Activated CD4-positive, alpha-beta T cell treated with anti-CD3 and anti-CD28 coated beads, Interleukin-2, amount 10 ng/mL, durations not matched to agents 7 days and 5 days (primary cell): ENCODE results near the gene PCSK5. TPM values are rescaled to one million over a fixed set of nuclear protein-coding genes. Genes with fewer than 3 reads are reported as not detected.
"Not testable (repeated sequence)": the region's sequence is repeated elsewhere in the genome, so short reads cannot be mapped to it uniquely, and the experiment has no call there.

Experiments used
- CTCF ChIA-PET: fragments of 350-600 bp; sonication (Branson Sonifier 250); formaldehyde crosslinking; loops from one replicate; lab custom pipeline; 2021; ENCODE audit warnings: antibody characterized with exemption; lab: Charles Lee
- POLR2A ChIA-PET: fragments of 350-600 bp; sonication (Branson Sonifier 250); formaldehyde crosslinking; loops from one replicate; lab custom pipeline; 2021; ENCODE audit warnings: antibody characterized with exemption; lab: Charles Lee
- DNase-seq: peaks from one replicate; pipeline ENCODE4 v3.0.0-alpha.2; 2020
- H3K27ac Mint-ChIP-seq: one replicate; pipeline ENCODE4 v1.8.0; 2021; ENCODE audit warnings: mild to moderate bottlenecking, moderate library complexity, mixed read lengths
- H3K27me3 Mint-ChIP-seq: one replicate; pipeline ENCODE4 v1.8.0; 2021; ENCODE audit warnings: mixed read lengths
- H3K36me3 Mint-ChIP-seq: one replicate; pipeline ENCODE4 v1.8.0; 2021; ENCODE audit warnings: low read depth, mixed read lengths
- H3K4me1 Mint-ChIP-seq: one replicate; pipeline ENCODE4 v1.8.0; 2021; ENCODE audit warnings: mixed read lengths
- H3K4me3 Mint-ChIP-seq: one replicate; pipeline ENCODE4 v1.8.0; 2021; ENCODE audit warnings: mild to moderate bottlenecking, moderate library complexity, mixed read lengths
- H3K9me3 Mint-ChIP-seq: one replicate; pipeline ENCODE4 v1.8.0; 2021; ENCODE audit warnings: mixed read lengths
- total RNA-seq, 2 experiments: library from RNA; stranded (reverse); gene quantifications; one replicate each; pipeline ENCODE4 v1.2.3, GENCODE V29; 2021

The PCSK5 gene
- total RNA-seq, 2 experiments from 2014 or later = 3.9 to 4.3 TPM

GRCh38 chr9:75892216-75892911 lies 1.9 kb downstream of the PCSK5 start:
- no peaks in the 10 kb centered on the region for H3K9me3 Mint-ChIP-seq
- CTCF ChIA-PET = no interaction called here
- H3K4me3 Mint-ChIP-seq = peak overlapping the region; percentile 84
- H3K27me3 Mint-ChIP-seq = peaks cover 26% of the 10 kb centered on the region
- H3K36me3 Mint-ChIP-seq = no peaks in the 10 kb centered on the region
- peak; percentile 11 for DNase-seq
- peaks cover 33% of the 10 kb centered on the region for H3K4me1 Mint-ChIP-seq
- POLR2A ChIA-PET = no interaction called here
- no peak overlapping the region for H3K27ac Mint-ChIP-seq

- DNase-seq = no peak
- Mint-ChIP-seq H3K27ac (no peak overlapping the region), H3K4me3 (peak overlapping the region; percentile 84), H3K36me3 (no peaks in the 10 kb centered on the region), H3K27me3 (peaks cover 26% of the 10 kb centered on the region), H3K9me3 (no peaks in the 10 kb centered on the region), H3K4me1 (peaks cover 33% of the 10 kb centered on the region)
- ChIA-PET CTCF (interaction anchor here (1.1 kb wide), 1 partner anchor 17 kb away, joined by 3 read pairs; no protein-coding TSS in a partner anchor), POLR2A (no interaction called here)
Observed at GRCh38 chr9:75893106-75893505, 2.6 kb downstream of the PCSK5 start.

- no peak for DNase-seq
- Mint-ChIP-seq H3K4me3 (no peak overlapping the region), H3K9me3 (no peaks in the 10 kb centered on the region), H3K4me1 (peaks cover 27% of the 10 kb centered on the region), H3K27me3 (peaks cover 22% of the 10 kb centered on the region), H3K36me3 (no peaks in the 10 kb centered on the region), H3K27ac (no peak overlapping the region)
- ChIA-PET POLR2A (no interaction called here), CTCF (no interaction called here)
Observed at GRCh38 chr9:75894566-75894965, 4.1 kb downstream of the PCSK5 start.

- Mint-ChIP-seq H3K27me3 (peaks cover 19% of the 10 kb centered on the region), H3K9me3 (no peaks in the 10 kb centered on the region), H3K36me3 (no peaks in the 10 kb centered on the region), H3K4me3 (no peak overlapping the region), H3K27ac (no peak overlapping the region), H3K4me1 (peaks cover 22% of the 10 kb centered on the region)
- CTCF ChIA-PET = no interaction called here
- no peak for DNase-seq
- POLR2A ChIA-PET = no interaction called here
Observed at GRCh38 chr9:75895112-75895511, 4.6 kb downstream of the PCSK5 start.

GRCh38 chr9:75896193-75896592 lies 5.7 kb downstream of the PCSK5 start:
- no peak for DNase-seq
- Mint-ChIP-seq H3K4me3 (no peak overlapping the region), H3K27ac (no peak overlapping the region), H3K9me3 (no peaks in the 10 kb centered on the region), H3K36me3 (no peaks in the 10 kb centered on the region), H3K27me3 (peaks cover 19% of the 10 kb centered on the region), H3K4me1 (peaks cover 19% of the 10 kb centered on the region)
- ChIA-PET CTCF (no interaction called here), POLR2A (interaction anchor here (0.5 kb wide), 1 partner anchor 1281 kb away, joined by 3 read pairs; the partner anchor contains the start of gene VPS13A)

GRCh38 chr9:75900893-75901524 lies 10.5 kb downstream of the PCSK5 start:
- POLR2A ChIA-PET, H3K27me3 Mint-ChIP-seq, H3K36me3 Mint-ChIP-seq, DNase-seq, H3K27ac Mint-ChIP-seq, H3K9me3 Mint-ChIP-seq, CTCF ChIA-PET, H3K4me1 Mint-ChIP-seq, H3K4me3 Mint-ChIP-seq: not testable (repeated sequence)

GRCh38 chr9:75903785-75904360 lies 13.4 kb downstream of the PCSK5 start:
- no peaks in the 10 kb centered on the region for H3K36me3 Mint-ChIP-seq
- H3K4me1 Mint-ChIP-seq = no peaks in the 10 kb centered on the region
- H3K4me3 Mint-ChIP-seq = no peak overlapping the region
- no peaks in the 10 kb centered on the region for H3K27me3 Mint-ChIP-seq
- DNase-seq = no peak
- H3K27ac Mint-ChIP-seq = no peak overlapping the region
- ChIA-PET POLR2A (no interaction called here), CTCF (interaction anchor here (1.1 kb wide), 1 partner anchor 23 kb away, joined by 3 read pairs; no protein-coding TSS in a partner anchor)
- peaks cover 3% of the 10 kb centered on the region for H3K9me3 Mint-ChIP-seq

GRCh38 chr9:75904364-75904763 lies 13.9 kb downstream of the PCSK5 start:
- ChIA-PET CTCF (no interaction called here), POLR2A (no interaction called here)
- H3K27ac Mint-ChIP-seq = no peak overlapping the region
- H3K27me3 Mint-ChIP-seq = no peaks in the 10 kb centered on the region
- peaks cover 3% of the 10 kb centered on the region for H3K9me3 Mint-ChIP-seq
- no peaks in the 10 kb centered on the region for H3K36me3 Mint-ChIP-seq
- no peak for DNase-seq
- no peak overlapping the region for H3K4me3 Mint-ChIP-seq
- no peaks in the 10 kb centered on the region for H3K4me1 Mint-ChIP-seq

- CTCF ChIA-PET = no interaction called here
- no peaks in the 10 kb centered on the region for H3K27me3 Mint-ChIP-seq
- no peak for DNase-seq
- peaks cover 3% of the 10 kb centered on the region for H3K9me3 Mint-ChIP-seq
- H3K36me3 Mint-ChIP-seq = no peaks in the 10 kb centered on the region
- H3K4me3 Mint-ChIP-seq = no peak overlapping the region
- POLR2A ChIA-PET = no interaction called here
- H3K4me1 Mint-ChIP-seq = peaks cover 3% of the 10 kb centered on the region
- H3K27ac Mint-ChIP-seq = no peak overlapping the region
Observed at GRCh38 chr9:75906531-75906930, 16.1 kb downstream of the PCSK5 start.

- ChIA-PET POLR2A (no interaction called here), CTCF (no interaction called here)
- no peaks in the 10 kb centered on the region for H3K36me3 Mint-ChIP-seq
- H3K4me1 Mint-ChIP-seq = peaks cover 3% of the 10 kb centered on the region
- H3K4me3 Mint-ChIP-seq = no peak overlapping the region
- no peak for DNase-seq
- no peak overlapping the region for H3K27ac Mint-ChIP-seq
- H3K27me3 Mint-ChIP-seq = no peaks in the 10 kb centered on the region
- peaks cover 3% of the 10 kb centered on the region for H3K9me3 Mint-ChIP-seq
Observed at GRCh38 chr9:75907329-75907728, 16.9 kb downstream of the PCSK5 start.

- no peak for DNase-seq
- CTCF ChIA-PET = no interaction called here
- peaks cover 3% of the 10 kb centered on the region for H3K9me3 Mint-ChIP-seq
- POLR2A ChIA-PET = no interaction called here
- H3K4me3 Mint-ChIP-seq = no peak overlapping the region
- no peak overlapping the region for H3K27ac Mint-ChIP-seq
- no peaks in the 10 kb centered on the region for H3K36me3 Mint-ChIP-seq
- H3K4me1 Mint-ChIP-seq = peaks cover 3% of the 10 kb centered on the region
- no peaks in the 10 kb centered on the region for H3K27me3 Mint-ChIP-seq
Observed at GRCh38 chr9:75907923-75908322, 17.4 kb downstream of the PCSK5 start.

GRCh38 chr9:75909776-75910175 lies 19.3 kb downstream of the PCSK5 start:
- H3K4me3 Mint-ChIP-seq = no peak overlapping the region
- ChIA-PET CTCF (interaction anchor here (0.5 to 0.7 kb wide), 3 partner anchors 8 to 40 kb away, joined by 3 to 4 read pairs (median 3); no protein-coding TSS in a partner anchor), POLR2A (interaction anchor here (0.7 kb wide), 1 partner anchor 931 kb away, joined by 4 read pairs; no protein-coding TSS in a partner anchor)
- H3K36me3 Mint-ChIP-seq = no peaks in the 10 kb centered on the region
- H3K9me3 Mint-ChIP-seq = peaks cover 3% of the 10 kb centered on the region
- no peak for DNase-seq
- no peak overlapping the region for H3K27ac Mint-ChIP-seq
- H3K4me1 Mint-ChIP-seq = peaks cover 3% of the 10 kb centered on the region
- H3K27me3 Mint-ChIP-seq = no peaks in the 10 kb centered on the region

- no peak for DNase-seq
- Mint-ChIP-seq H3K9me3 (peaks cover 3% of the 10 kb centered on the region), H3K27me3 (no peaks in the 10 kb centered on the region), H3K4me1 (peaks cover 3% of the 10 kb centered on the region), H3K36me3 (no peaks in the 10 kb centered on the region), H3K4me3 (no peak overlapping the region), H3K27ac (no peak overlapping the region)
- ChIA-PET CTCF (no interaction called here), POLR2A (no interaction called here)
Observed at GRCh38 chr9:75910731-75911130, 20.3 kb downstream of the PCSK5 start.
